Liver (tissue), 9 donors: ENCODE measurements around the gene PKD1. TPM values are rescaled to one million over a fixed set of nuclear protein-coding genes. Genes with fewer than 3 reads are reported as not detected.

Source experiments
- DNase-seq: peaks from one replicate; pipeline ENCODE4 v3.0.0-alpha.2; 2017; ENCODE audit warnings: low spot score
- H3K27ac ChIP-seq, 2 donors: one replicate each; pipeline ENCODE4 v1.7.0; 2013; ENCODE audit warnings: inconsistent platforms in 2 of 2, low read length in 2 of 2, control low read depth in 1 of 2, low read depth in 1 of 2, mild to moderate bottlenecking in 1 of 2
- H3K27me3 ChIP-seq, 4 donors: one replicate each; pipeline versions ENCODE4 v1.6.1 to v1.7.0; 2013; ENCODE audit warnings: low read length in 3 of 4, inconsistent platforms in 1 of 4, mild to moderate bottlenecking in 1 of 4, moderate library complexity in 1 of 4; ENCODE audit not compliant: control insufficient read depth in 4 of 4, insufficient read depth in 4 of 4
- H3K36me3 ChIP-seq, 4 donors: one replicate each; pipeline versions ENCODE4 v1.6.1 to v1.7.0; 2013; ENCODE audit warnings: low read length in 3 of 4, mild to moderate bottlenecking in 3 of 4, low read depth in 1 of 4, moderate library complexity in 1 of 4; ENCODE audit not compliant: control insufficient read depth in 4 of 4, insufficient read depth in 3 of 4
- H3K4me1 ChIP-seq, 4 donors: one replicate each; pipeline versions ENCODE4 v1.6.1 to v1.7.0; 2013; ENCODE audit warnings: low read length in 3 of 4, mild to moderate bottlenecking in 3 of 4, moderate library complexity in 1 of 4; ENCODE audit not compliant: control insufficient read depth in 4 of 4, insufficient read depth in 4 of 4
- H3K4me3 ChIP-seq, 3 donors: one replicate each; pipeline versions ENCODE4 v1.6.1 to v1.7.0; 2013; ENCODE audit warnings: low read length in 3 of 3, control low read depth in 1 of 3, low read depth in 1 of 3, mild to moderate bottlenecking in 1 of 3
- H3K9ac ChIP-seq, 2 donors: one replicate each; pipeline ENCODE4 v1.7.0; 2013; ENCODE audit warnings: low read length in 2 of 2, mild to moderate bottlenecking in 2 of 2, moderate library complexity in 2 of 2, control low read depth in 1 of 2, low read depth in 1 of 2
- H3K9me3 ChIP-seq, 4 donors: one replicate each; pipeline versions ENCODE4 v1.6.1 to v1.7.0; 2013; ENCODE audit warnings: low read length in 3 of 4; ENCODE audit not compliant: control insufficient read depth in 4 of 4
- CTCF ChIP-seq: fragments of 150-350 bp; IDR thresholded peaks from 2 replicates; pipeline ENCODE4 v1.5.1; 2017; ENCODE audit warnings: improper control_type of control experiment, low read depth, low read length; ENCODE audit not compliant: missing input control
- EGR1 ChIP-seq, 2 donors: IDR thresholded peaks; 2 replicates each; pipeline ENCODE4 v1.6.1; 2016 to 2018; ENCODE audit warnings: antibody characterized with exemption in 2 of 2, low read depth in 2 of 2
- FOXA1 ChIP-seq: IDR thresholded peaks from 2 replicates; pipeline ENCODE4 v1.6.1; 2016; ENCODE audit warnings: antibody characterized with exemption
- FOXA2 ChIP-seq: IDR thresholded peaks from 2 replicates; pipeline ENCODE4 v1.6.1; 2016; ENCODE audit warnings: antibody characterized with exemption
- GABPA ChIP-seq, 2 donors: IDR thresholded peaks in 1 of 2; conservative IDR thresholded peaks in 1 of 2; 2 replicates each; pipeline ENCODE4 v1.6.1; 2016; ENCODE audit warnings: antibody characterized with exemption in 2 of 2, mild to moderate bottlenecking in 1 of 2, moderate library complexity in 1 of 2
- HNF4G ChIP-seq: IDR thresholded peaks from 2 replicates; pipeline ENCODE4 v1.6.1; 2016; ENCODE audit warnings: antibody characterized with exemption
- JUND ChIP-seq, 2 donors: IDR thresholded peaks; 2 replicates each; pipeline ENCODE4 v1.6.1; 2016; ENCODE audit warnings: antibody characterized with exemption in 2 of 2
- NR2F2 ChIP-seq: IDR thresholded peaks from 2 replicates; pipeline ENCODE4 v1.6.1; 2016; ENCODE audit warnings: antibody characterized with exemption
- RAD21 ChIP-seq, 2 donors: IDR thresholded peaks; 2 replicates each; pipeline ENCODE4 v1.6.1; 2016; ENCODE audit warnings: antibody characterized with exemption in 2 of 2, mild to moderate bottlenecking in 2 of 2
- REST ChIP-seq: IDR thresholded peaks from 2 replicates; pipeline ENCODE4 v1.6.1; 2016; ENCODE audit warnings: antibody characterized with exemption, mild to moderate bottlenecking
- RXRA ChIP-seq, 2 donors: IDR thresholded peaks; 2 replicates each; pipeline ENCODE4 v1.6.1; 2017 to 2018; ENCODE audit warnings: antibody characterized with exemption in 2 of 2, mild to moderate bottlenecking in 1 of 2
- SP1 ChIP-seq: IDR thresholded peaks from 2 replicates; pipeline ENCODE4 v1.6.1; 2018; ENCODE audit warnings: antibody characterized with exemption, mild to moderate bottlenecking
- TAF1 ChIP-seq: conservative IDR thresholded peaks from 2 replicates; pipeline ENCODE4 v1.6.1; 2016; ENCODE audit warnings: antibody characterized with exemption, mild to moderate bottlenecking
- YY1 ChIP-seq: IDR thresholded peaks from 2 replicates; pipeline ENCODE4 v1.6.1; 2016; ENCODE audit warnings: antibody characterized with exemption, mild to moderate bottlenecking
- ZBTB33 ChIP-seq: IDR thresholded peaks from 2 replicates; pipeline ENCODE4 v1.6.1; 2016; ENCODE audit warnings: antibody characterized with exemption
- WGBS: extraction: QIAGEN DNeasy Blood & Tissue Kit; methylation state at CpG from one replicate; pipeline ENCODE4 v1.1.7; 2013; 5-methylcytosine and 5-hydroxymethylcytosine counted together
- polyA plus RNA-seq, 2 donors: library from polyadenylated mRNA; stranded (reverse) in 1 of 2; unstranded in 1 of 2; fragments of 200-250 nt in 1 of 2; fragments of >200 nt in 1 of 2; fragmentation: Nextera tagmentation in 1 of 2; extraction: Ambion mirVana in 1 of 2; gene quantifications; one replicate each; pipeline versions ENCODE4 v1.2.1 to v1.2.3, GENCODE V29; 2013 to 2015
- total RNA-seq, 2 donors: library from RNA; depleted of rRNA; stranded (reverse); fragments of >200 nt; gene quantifications; one replicate each; pipeline ENCODE4 v1.2.3, GENCODE V29; 2014
- donor health status: healthy.
- donor health status: healthy.
- donor health status: healthy.
- donor health status: healthy.
- donor health status: healthy.

Gene PKD1
- total and polyA plus RNA-seq, 4 donors: 8.0 to 58.4 (median 25.6) TPM

GRCh38 chr16:2096853-2097595 is 38.7 kb downstream of the PKD1 start:
- TF ChIP-seq EGR1 (IDR thresholded peaks at IDR 0.05; ENCODE audit: low read depth in 2 of 2) (no peak), SP1 (no peak), TAF1 (no peak), JUND (IDR thresholded peaks at IDR 0.05) (no peak), RAD21 (IDR thresholded peaks at IDR 0.05) (no peak)
- H3K27me3 ChIP-seq: no peaks in the 10 kb centered on the region
- no peak overlapping the region for H3K4me3 ChIP-seq
- H3K4me1 ChIP-seq: peaks cover 0 to 3% (median under 1%) of the 10 kb centered on the region in 4 donors
- no peak overlapping the region for H3K27ac ChIP-seq
- DNase-seq: no peak
- H3K36me3 ChIP-seq: peaks cover 4 to 42% (median 18%) of the 10 kb centered on the region in 4 donors
- WGBS: 84% methylated on average over 25 of the region's 25 CpGs
- no peak overlapping the region for H3K9ac ChIP-seq
- H3K9me3 ChIP-seq: no peaks in the 10 kb centered on the region

GRCh38 chr16:2095918-2096582 is 39.6 kb downstream of the PKD1 start:
- no peak overlapping the region for H3K27ac ChIP-seq
- H3K27me3 ChIP-seq: no peaks in the 10 kb centered on the region
- H3K4me3 ChIP-seq: no peak overlapping the region
- no peaks in the 10 kb centered on the region for H3K9me3 ChIP-seq
- peaks cover 4 to 40% (median 17%) of the 10 kb centered on the region in 4 donors for H3K36me3 ChIP-seq
- peaks cover 0 to 10% (median 6%) of the 10 kb centered on the region in 4 donors for H3K4me1 ChIP-seq
- no peak for DNase-seq
- no peak overlapping the region for H3K9ac ChIP-seq
- TF ChIP-seq ZBTB33 (no peak), GABPA (IDR thresholded peaks at IDR 0.05 in 1 of 2, conservative IDR thresholded peaks at IDR 0.05 in 1 of 2) (no peak), FOXA1 (no peak), YY1 (no peak), TAF1 (no peak), HNF4G (no peak), CTCF (no peak), NR2F2 (no peak), SP1 (no peak), RAD21 (IDR thresholded peaks at IDR 0.05) (no peak), RXRA (IDR thresholded peaks at IDR 0.05) (no peak), REST (no peak), EGR1 (IDR thresholded peaks at IDR 0.05; ENCODE audit: low read depth in 2 of 2) (no peak), FOXA2 (no peak)
- 97% methylated on average over 23 of the region's 23 CpGs for WGBS
